Epithelial cell of prostate (primary cell): ENCODE data around the gene RAB10.
"Not testable (repeated sequence)": the region's sequence is repeated elsewhere in the genome, so short reads cannot be mapped to it uniquely, and the experiment has no call there.

Experiments
- DNase-seq: peaks from one replicate; pipeline ENCODE4 v3.0.0-alpha.2; 2011; ENCODE audit warnings: low read depth, low spot score
- H3K27ac ChIP-seq: fragments of 450-650 bp; 2 replicates; pipeline ENCODE4 v1.5.1; 2017; ENCODE audit warnings: mild to moderate bottlenecking

RAB10 gene

GRCh38 chr2:26081556-26081955, 47.7 kb downstream of the RAB10 start:
- no peak for DNase-seq
- peak overlapping the region; percentile 83 for H3K27ac ChIP-seq

GRCh38 chr2:26086155-26086637, 52.3 kb downstream of the RAB10 start:
- DNase-seq = peak; percentile 78
- peak overlapping the region; percentile 41 for H3K27ac ChIP-seq

GRCh38 chr2:26086779-26087178, 52.9 kb downstream of the RAB10 start:
- no peak for DNase-seq
- peak overlapping the region; percentile 41 for H3K27ac ChIP-seq

- DNase-seq = no peak
- H3K27ac ChIP-seq = no peak overlapping the region
These were observed 54.3 kb downstream of the RAB10 start for GRCh38 chr2:26088038-26088643.

GRCh38 chr2:26088931-26089330, 55.0 kb downstream of the RAB10 start:
- not testable (repeated sequence) for DNase-seq

GRCh38 chr2:26089337-26089736, 55.5 kb downstream of the RAB10 start:
- DNase-seq = no peak
- no peak overlapping the region for H3K27ac ChIP-seq

More at GRCh38 chr2:26088931-26089330, 55.0 kb downstream of the RAB10 start:
- H3K27ac ChIP-seq = not testable (repeated sequence)

GRCh38 chr2:26095758-26096157, 61.9 kb downstream of the RAB10 start:
- H3K27ac ChIP-seq = no peak overlapping the region
- DNase-seq = no peak

GRCh38 chr2:26099933-26100332, 66.0 kb downstream of the RAB10 start:
- no peak for DNase-seq
- H3K27ac ChIP-seq = no peak overlapping the region

- no peak for DNase-seq
- no peak overlapping the region for H3K27ac ChIP-seq
These were observed 66.5 kb downstream of the RAB10 start for GRCh38 chr2:26100384-26100783.

GRCh38 chr2:26103752-26104151, 69.9 kb downstream of the RAB10 start:
- DNase-seq = no peak
- no peak overlapping the region for H3K27ac ChIP-seq

GRCh38 chr2:26108701-26109100, 74.8 kb downstream of the RAB10 start:
- DNase-seq = not testable (repeated sequence)

GRCh38 chr2:26112201-26112600, 78.3 kb downstream of the RAB10 start:
- H3K27ac ChIP-seq = no peak overlapping the region
- no peak for DNase-seq

More at GRCh38 chr2:26108701-26109100, 74.8 kb downstream of the RAB10 start:
- H3K27ac ChIP-seq = not testable (repeated sequence)

GRCh38 chr2:26114151-26114550, 80.3 kb downstream of the RAB10 start:
- no peak for DNase-seq
- H3K27ac ChIP-seq = no peak overlapping the region

- DNase-seq = no peak
- no peak overlapping the region for H3K27ac ChIP-seq
These were observed 84.8 kb downstream of the RAB10 start for GRCh38 chr2:26118682-26119081.

GRCh38 chr2:26119521-26119920, 85.6 kb downstream of the RAB10 start:
- DNase-seq = no peak
- H3K27ac ChIP-seq = no peak overlapping the region

GRCh38 chr2:26122630-26123029, 88.7 kb downstream of the RAB10 start:
- H3K27ac ChIP-seq = no peak overlapping the region
- DNase-seq = no peak

- no peak for DNase-seq
- H3K27ac ChIP-seq = no peak overlapping the region
These were observed 89.5 kb downstream of the RAB10 start for GRCh38 chr2:26123426-26123825.

- DNase-seq = no peak
- H3K27ac ChIP-seq = no peak overlapping the region
These were observed 92.2 kb downstream of the RAB10 start for GRCh38 chr2:26126074-26126473.

- DNase-seq = no peak
- H3K27ac ChIP-seq = no peak overlapping the region
These were observed 94.3 kb downstream of the RAB10 start for GRCh38 chr2:26128176-26128575.

GRCh38 chr2:26130763-26131162, 96.9 kb downstream of the RAB10 start:
- no peak overlapping the region for H3K27ac ChIP-seq
- no peak for DNase-seq

GRCh38 chr2:26136451-26136850, 102.6 kb downstream of the RAB10 start:
- no peak for DNase-seq

More at GRCh38 chr2:26136451-26136850, 102.6 kb downstream of the RAB10 start:
- H3K27ac ChIP-seq = no peak overlapping the region
